ENCODE results near the gene CASP9.

DNA sequence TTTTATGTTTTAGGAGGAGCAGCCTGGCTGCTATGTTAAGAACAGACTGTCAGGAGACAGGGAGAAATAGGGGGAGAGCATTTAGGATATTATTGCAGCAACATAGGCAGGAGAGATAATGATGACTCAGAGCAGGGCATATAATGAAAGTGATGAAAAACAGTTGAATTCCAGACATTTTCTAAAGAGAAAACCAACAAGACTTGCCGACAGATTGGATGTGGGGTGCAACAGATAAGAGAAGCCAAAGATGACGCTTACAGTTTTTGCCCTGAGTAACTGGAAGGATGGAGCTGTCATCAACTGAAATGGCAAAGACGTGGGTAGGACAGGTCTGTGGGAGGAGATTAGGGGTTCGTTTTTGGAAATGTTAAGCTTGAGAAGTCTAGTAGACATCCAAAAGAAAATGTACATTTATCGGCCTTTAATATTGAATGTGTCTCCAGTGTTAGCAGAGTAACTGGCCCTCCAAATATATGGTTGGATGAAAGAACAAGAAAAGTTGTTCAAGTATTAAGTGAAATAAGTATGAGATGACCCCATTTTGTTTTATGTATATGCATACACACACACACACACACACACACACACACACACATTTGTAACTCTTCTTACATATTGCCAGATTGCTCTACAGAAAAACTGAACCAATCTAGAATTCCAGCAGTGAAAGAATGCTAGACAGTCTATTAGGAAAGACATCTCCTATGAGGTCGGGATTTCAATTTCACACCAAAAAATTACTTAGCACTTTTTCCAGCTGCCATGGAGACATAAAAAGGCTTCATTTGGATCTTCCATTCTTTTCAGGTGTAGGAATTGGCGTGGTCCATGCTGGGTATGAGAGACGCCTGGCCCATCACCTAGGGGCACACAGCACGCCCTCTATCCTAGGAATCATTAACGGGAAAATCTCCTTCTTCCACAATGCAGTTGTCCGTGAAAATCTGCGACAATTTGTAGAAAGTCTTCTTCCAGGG lies 19.9 kb upstream of the CASP9 start:
- TF ChIP-seq, protein P1, sequence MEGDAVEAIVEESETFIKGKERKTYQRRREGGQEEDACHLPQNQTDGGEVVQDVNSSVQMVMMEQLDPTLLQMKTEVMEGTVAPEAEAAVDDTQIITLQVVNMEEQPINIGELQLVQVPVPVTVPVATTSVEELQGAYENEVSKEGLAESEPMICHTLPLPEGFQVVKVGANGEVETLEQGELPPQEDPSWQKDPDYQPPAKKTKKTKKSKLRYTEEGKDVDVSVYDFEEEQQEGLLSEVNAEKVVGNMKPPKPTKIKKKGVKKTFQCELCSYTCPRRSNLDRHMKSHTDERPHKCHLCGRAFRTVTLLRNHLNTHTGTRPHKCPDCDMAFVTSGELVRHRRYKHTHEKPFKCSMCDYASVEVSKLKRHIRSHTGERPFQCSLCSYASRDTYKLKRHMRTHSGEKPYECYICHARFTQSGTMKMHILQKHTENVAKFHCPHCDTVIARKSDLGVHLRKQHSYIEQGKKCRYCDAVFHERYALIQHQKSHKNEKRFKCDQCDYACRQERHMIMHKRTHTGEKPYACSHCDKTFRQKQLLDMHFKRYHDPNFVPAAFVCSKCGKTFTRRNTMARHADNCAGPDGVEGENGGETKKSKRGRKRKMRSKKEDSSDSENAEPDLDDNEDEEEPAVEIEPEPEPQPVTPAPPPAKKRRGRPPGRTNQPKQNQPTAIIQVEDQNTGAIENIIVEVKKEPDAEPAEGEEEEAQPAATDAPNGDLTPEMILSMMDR (IDR thresholded peaks at IDR 0.05), result no peak
- TF ChIP-seq POLR2A (IDR thresholded peaks at IDR 0.05), result no peak
